Lung (tissue), 12 donors: ENCODE results near the gene LRRC8B. TPM values are rescaled to one million over a fixed set of nuclear protein-coding genes. Genes with fewer than 3 reads are reported as not detected.
A peak's percentile ranks its signal among the peaks of the same experiment; 100 is the strongest.
"Not testable (repeated sequence)": the region's sequence is repeated elsewhere in the genome, so short reads cannot be mapped to it uniquely, and the experiment has no call there.

Source experiments
- ATAC-seq: fragments of 200-7000 bp; cut with Tn5 transposase; one replicate; pipeline ENCODE4 v1.9.1; 2020; ENCODE audit warnings: moderate number of reproducible peaks; ENCODE audit not compliant: insufficient read depth, low FRiP score
- DNase-seq, 3 donors: peaks; one replicate each; pipeline ENCODE4 v3.0.0-alpha.2; 2013 to 2017
- H3K27ac ChIP-seq, 2 donors: one replicate each; pipeline ENCODE4 v1.5.1; 2013; ENCODE audit warnings: mild to moderate bottlenecking in 2 of 2, moderate library complexity in 2 of 2, control low read depth in 1 of 2, inconsistent platforms in 1 of 2, low read depth in 1 of 2, low read length in 1 of 2
- H3K27me3 ChIP-seq, 3 donors: one replicate each; pipeline ENCODE4 v1.5.1; 2013; ENCODE audit warnings: low read length in 2 of 3; ENCODE audit not compliant: control insufficient read depth in 3 of 3, insufficient read depth in 3 of 3
- H3K36me3 ChIP-seq, 4 donors: one replicate each; pipeline ENCODE4 v1.5.1; 2013; ENCODE audit warnings: low read length in 4 of 4, mild to moderate bottlenecking in 1 of 4, moderate library complexity in 1 of 4; ENCODE audit not compliant: control insufficient read depth in 4 of 4, insufficient read depth in 4 of 4
- H3K4me1 ChIP-seq, 5 donors: one replicate each; pipeline ENCODE4 v1.5.1; 2013; ENCODE audit warnings: low read length in 5 of 5, mild to moderate bottlenecking in 2 of 5, moderate library complexity in 1 of 5; ENCODE audit not compliant: control insufficient read depth in 5 of 5, insufficient read depth in 5 of 5
- H3K4me3 ChIP-seq: one replicate; pipeline ENCODE4 v1.5.1; 2013; ENCODE audit warnings: mild to moderate bottlenecking, control low read depth, moderate library complexity
- H3K9ac ChIP-seq, 2 donors: one replicate each; pipeline ENCODE4 v1.5.1; 2013; ENCODE audit warnings: low read length in 2 of 2, control low read depth in 1 of 2; ENCODE audit not compliant: insufficient read depth in 1 of 2
- H3K9me3 ChIP-seq, 4 donors: one replicate each; pipeline ENCODE4 v1.5.1; 2013; ENCODE audit warnings: low read length in 3 of 4, mild to moderate bottlenecking in 1 of 4, moderate library complexity in 1 of 4; ENCODE audit not compliant: control insufficient read depth in 4 of 4, insufficient read depth in 3 of 4
- WGBS, 2 donors: extraction: QIAGEN DNeasy Blood & Tissue Kit; methylation state at CpG; one replicate each; pipeline ENCODE4 v1.1.7; 2013; 5-methylcytosine and 5-hydroxymethylcytosine counted together
- polyA plus RNA-seq, 2 donors: library from polyadenylated mRNA; stranded (reverse); fragments of 200-250 nt; gene quantifications; one replicate each; pipeline ENCODE4 v1.2.1, GENCODE V29; 2013
- total RNA-seq, 2 donors: library from RNA; depleted of rRNA in 1 of 2; stranded (reverse); fragments of >200 nt in 1 of 2; gene quantifications; one replicate each; pipeline ENCODE4 v1.2.1, GENCODE V29; 2014 to 2021
- TF ChIP-seq, protein P1 (sequence below): IDR thresholded peaks from 2 replicates; pipeline ENCODE4 v1.5.1; 2012; ENCODE audit warnings: mild to moderate bottlenecking; ENCODE audit errors: control extremely low read depth, extremely low read depth
- donor health status: control.
- donor health status: control.
- donor health status: Bipolar disorder and iron deficiency.
- donor health status: healthy.
- donor health status: DM: yes; HTN: yes; CAD: no.

LRRC8B gene
- total and polyA plus RNA-seq, 4 donors, result 4.3 to 22.8 (median 11.0) TPM

DNA sequence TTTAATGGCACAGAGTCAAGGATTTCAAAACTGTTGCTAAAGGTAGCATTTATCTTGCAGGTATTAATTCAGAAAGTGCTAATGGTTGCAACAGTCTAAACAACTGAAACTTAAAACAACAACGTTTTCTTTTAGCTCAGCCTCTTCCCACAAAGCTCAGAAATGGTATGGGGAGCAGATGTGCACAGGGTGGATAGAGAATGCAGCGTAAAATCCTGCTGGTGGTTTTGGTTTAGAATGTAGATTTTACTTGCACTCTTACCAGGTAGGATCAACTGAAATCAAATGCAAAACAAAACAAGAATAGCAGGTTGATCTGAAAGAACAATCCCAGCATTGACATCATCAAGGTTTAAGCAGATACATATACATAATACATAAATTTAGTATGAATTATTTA lies 104.5 kb downstream of the LRRC8B start:
- Histone ChIP-seq H3K27ac (no peak overlapping the region), H3K9ac (no peak overlapping the region), H3K36me3 (peaks cover 0 to 2% (median 0%) of the 10 kb centered on the region in 4 donors), H3K27me3 (no peaks in the 10 kb centered on the region), H3K4me1 (peaks cover 0 to 13% (median 0%) of the 10 kb centered on the region in 5 donors), H3K9me3 (no peaks in the 10 kb centered on the region), H3K4me3 (no peak overlapping the region)
- WGBS, 2 donors, result 80 to 84% methylated on average over 2 of the region's 2 CpGs
- no peak for ATAC-seq
- TF ChIP-seq, protein P1, sequence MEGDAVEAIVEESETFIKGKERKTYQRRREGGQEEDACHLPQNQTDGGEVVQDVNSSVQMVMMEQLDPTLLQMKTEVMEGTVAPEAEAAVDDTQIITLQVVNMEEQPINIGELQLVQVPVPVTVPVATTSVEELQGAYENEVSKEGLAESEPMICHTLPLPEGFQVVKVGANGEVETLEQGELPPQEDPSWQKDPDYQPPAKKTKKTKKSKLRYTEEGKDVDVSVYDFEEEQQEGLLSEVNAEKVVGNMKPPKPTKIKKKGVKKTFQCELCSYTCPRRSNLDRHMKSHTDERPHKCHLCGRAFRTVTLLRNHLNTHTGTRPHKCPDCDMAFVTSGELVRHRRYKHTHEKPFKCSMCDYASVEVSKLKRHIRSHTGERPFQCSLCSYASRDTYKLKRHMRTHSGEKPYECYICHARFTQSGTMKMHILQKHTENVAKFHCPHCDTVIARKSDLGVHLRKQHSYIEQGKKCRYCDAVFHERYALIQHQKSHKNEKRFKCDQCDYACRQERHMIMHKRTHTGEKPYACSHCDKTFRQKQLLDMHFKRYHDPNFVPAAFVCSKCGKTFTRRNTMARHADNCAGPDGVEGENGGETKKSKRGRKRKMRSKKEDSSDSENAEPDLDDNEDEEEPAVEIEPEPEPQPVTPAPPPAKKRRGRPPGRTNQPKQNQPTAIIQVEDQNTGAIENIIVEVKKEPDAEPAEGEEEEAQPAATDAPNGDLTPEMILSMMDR, result no peak
- DNase-seq, result no peak

DNA sequence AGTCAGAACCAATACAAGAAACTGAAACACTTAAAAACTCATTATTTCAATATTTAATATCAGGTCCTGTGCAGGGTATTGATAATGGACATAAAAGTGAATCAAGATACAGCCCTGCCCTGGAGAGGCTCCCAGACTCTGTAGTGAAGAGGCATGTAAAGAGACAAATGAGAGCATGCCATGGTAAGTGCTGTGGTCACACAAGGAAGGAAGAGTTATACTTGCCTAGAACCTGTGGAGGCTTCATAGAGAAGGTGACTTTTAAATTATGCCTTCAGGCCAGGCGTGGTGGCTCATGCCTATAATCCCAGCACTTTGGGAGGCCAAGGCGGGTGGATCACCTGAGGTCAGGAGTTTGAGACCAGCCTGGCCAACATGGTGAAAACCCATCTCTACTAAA lies 105.0 kb downstream of the LRRC8B start:
- not testable (repeated sequence) for ATAC-seq, H3K36me3 ChIP-seq, DNase-seq, H3K27ac ChIP-seq, H3K27me3 ChIP-seq, H3K9ac ChIP-seq, H3K4me3 ChIP-seq, H3K9me3 ChIP-seq
- WGBS, 2 donors, result 97 to 100% methylated on average over 2 of the region's 2 CpGs
- peaks cover 0 to 13% (median 2%) of the 10 kb centered on the region in 5 donors for H3K4me1 ChIP-seq

DNA sequence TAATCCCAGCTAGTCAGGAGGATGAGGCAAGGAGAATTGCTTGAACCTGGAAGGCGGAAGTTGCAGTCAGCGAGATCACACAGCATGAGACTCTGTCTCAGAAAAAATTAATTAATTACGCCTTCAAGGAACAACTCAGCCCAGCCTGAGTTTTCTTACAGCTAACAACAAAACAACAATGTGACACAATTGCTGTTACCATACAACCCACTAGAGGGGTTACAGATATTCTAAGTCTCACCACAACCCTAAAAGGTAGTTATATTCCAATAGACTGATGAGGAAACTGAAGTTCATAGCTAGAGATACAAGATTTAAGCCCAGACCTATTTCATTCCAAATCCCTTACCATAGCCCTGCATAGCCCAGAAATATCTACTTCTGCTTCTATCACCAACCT lies 105.4 kb downstream of the LRRC8B start:
- no peaks in the 10 kb centered on the region for H3K9me3 ChIP-seq
- no peak for ATAC-seq
- TF ChIP-seq, protein P1, result no peak

DNA sequence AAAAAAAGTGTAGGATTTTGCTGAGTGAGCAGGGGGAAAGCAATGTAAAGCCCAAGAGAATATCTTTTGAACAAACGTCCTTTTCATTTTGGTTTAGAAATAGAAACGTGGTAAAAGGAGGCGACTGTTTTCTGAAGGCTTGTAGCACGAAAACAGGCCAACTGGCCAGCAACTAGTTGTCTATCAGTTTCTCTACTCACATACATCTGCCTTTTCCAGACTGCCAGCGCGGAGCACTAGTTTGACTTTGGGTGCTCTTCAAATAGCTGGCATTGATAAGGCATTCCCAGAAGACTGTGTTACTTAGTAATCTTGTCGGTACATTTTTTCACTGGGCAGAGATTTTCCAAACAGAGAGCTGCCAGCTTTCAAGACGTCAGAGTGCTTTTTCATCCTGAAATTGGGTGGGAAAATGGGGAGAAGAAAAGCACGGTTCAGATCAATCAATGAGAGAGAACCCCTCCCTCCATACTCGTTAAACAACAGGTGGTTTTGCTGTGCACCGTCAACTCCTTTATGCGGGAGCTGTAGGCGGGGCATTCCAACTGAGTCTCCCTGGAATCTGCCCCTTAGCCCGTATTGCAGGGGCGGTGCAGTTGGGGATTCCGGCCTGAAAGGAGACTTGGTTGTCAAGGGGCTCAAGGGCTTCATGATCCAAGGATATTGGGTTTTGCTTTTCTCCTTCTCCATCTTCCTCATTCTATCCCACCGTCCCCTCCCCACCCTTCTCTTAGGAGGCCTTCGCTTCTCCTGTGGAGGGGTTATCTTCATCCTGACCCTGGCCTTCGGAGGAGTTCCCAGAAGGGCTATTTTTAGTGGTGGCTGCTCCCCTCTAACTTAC lies 107.4 kb downstream of the LRRC8B start:
- ATAC-seq (no peak), DNase-seq (no peak)
- WGBS, 2 donors, result 33 to 37% methylated on average over 19 of the region's 19 CpGs
- peaks cover 0 to 4% (median 0%) of the 10 kb centered on the region in 3 donors for H3K27me3 ChIP-seq
- peak overlapping the region; percentile 88 to 93 for H3K27ac ChIP-seq
- peak overlapping the region in 1 of 2 donors; percentile 70 for H3K9ac ChIP-seq
- no peaks in the 10 kb centered on the region for H3K9me3 ChIP-seq
- H3K4me1 ChIP-seq, result peaks cover 0 to 19% (median 4%) of the 10 kb centered on the region in 5 donors
- H3K36me3 ChIP-seq, result no peaks in the 10 kb centered on the region
- H3K4me3 ChIP-seq, result peak overlapping the region; percentile 92
- TF ChIP-seq, protein P1, result no peak

More for the DNA sequence above, 105.4 kb downstream of the LRRC8B start:
- Histone ChIP-seq H3K9ac (no peak overlapping the region), H3K36me3 (no peaks in the 10 kb centered on the region), H3K27ac (no peak overlapping the region), H3K27me3 (peaks cover 0 to 4% (median 0%) of the 10 kb centered on the region in 3 donors), H3K4me3 (no peak overlapping the region), H3K4me1 (peaks cover 0 to 15% (median 2%) of the 10 kb centered on the region in 5 donors)
- 97 to 98% methylated on average over 3 of the region's 3 CpGs for WGBS, 2 donors
- no peak for DNase-seq
